OCI-LY1 (cell line): ENCODE data around the gene IMMT.

Experiments
- CTCF ChIP-seq: fragments of 200-600 bp; sonication (generic), shearing (Covaris generic); IDR thresholded peaks from 2 replicates; pipeline ENCODE4 v1.5.1; 2017; ENCODE audit warnings: mild to moderate bottlenecking, antibody characterized with exemption, low read length, moderate library complexity, mixed read lengths
- EZH2 ChIP-seq: fragments of 200-600 bp; sonication (generic), shearing (Covaris generic); IDR thresholded peaks from 2 replicates; pipeline ENCODE4 v1.8.0; 2017; ENCODE audit warnings: borderline replicate concordance, mixed run types, mild to moderate bottlenecking, antibody characterized with exemption, low read length, moderate library complexity, mixed read lengths

DNA sequence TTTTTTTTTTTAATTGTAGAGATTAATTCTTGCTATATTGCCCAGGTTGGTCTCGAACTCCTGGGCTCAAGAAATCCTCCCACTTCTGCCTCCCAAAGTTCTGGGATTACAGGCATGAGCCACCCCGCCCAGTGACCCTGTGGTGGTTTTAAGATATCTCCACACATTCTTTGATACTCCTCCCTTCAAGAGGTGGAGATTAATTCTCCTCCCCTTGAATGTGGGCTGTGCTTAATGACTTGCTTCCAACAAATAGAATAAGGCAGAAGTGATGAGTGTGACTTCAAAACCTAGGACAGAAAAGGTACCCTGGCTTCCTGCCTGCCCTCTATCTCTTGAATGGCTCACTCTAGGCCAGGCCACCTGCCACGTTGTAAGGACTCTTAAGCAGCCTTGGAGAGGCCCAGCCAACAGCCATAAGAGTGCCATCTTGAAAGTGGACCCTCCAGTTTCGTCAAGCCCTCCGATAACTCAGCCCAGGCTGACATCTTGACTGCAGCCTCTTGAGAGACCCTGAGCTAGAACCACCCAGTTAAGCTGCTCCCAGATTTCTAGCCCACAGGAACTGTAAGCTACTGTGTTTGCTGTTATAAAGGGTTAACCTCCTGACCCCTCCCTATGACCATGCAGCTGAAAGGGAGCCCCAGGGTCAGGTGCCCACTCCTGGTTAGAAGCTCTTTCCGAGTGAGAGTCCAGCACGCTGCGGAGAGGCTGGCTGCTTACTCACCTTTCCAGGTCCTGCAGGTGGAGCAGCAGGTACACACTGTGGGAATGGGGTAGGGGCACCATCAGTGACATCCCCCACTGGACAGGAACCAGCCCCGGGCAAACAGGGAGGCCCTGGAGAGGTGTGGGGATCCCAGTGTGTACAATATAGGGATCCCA is 31.6 kb upstream of the IMMT start:
- TF ChIP-seq CTCF (no peak), EZH2 (no peak)
